A673 (cell line): ENCODE data around the gene PRKAG2.

Experiments used
- CTCF ChIP-seq: fragments of 300-800, 200-600 bp; sonication (generic); conservative IDR thresholded peaks from 2 replicates; pipeline ENCODE4 v1.5.1; 2017; ENCODE audit warnings: low read depth, mild to moderate bottlenecking, antibody characterized with exemption, low read length, moderate library complexity, mixed read lengths
- EZH2 ChIP-seq: fragments of 200-600 bp; sonication (generic); IDR thresholded peaks from 2 replicates; pipeline ENCODE4 v1.6.1; 2017; ENCODE audit warnings: borderline replicate concordance, low read depth, mild to moderate bottlenecking, mixed read lengths, antibody characterized with exemption, low read length; ENCODE audit not compliant: poor library complexity, severe bottlenecking

GRCh38 chr7:151813445-151813844 is 63.5 kb downstream of the PRKAG2 start:
- TF ChIP-seq CTCF = no peak
- no peak for TF ChIP-seq EZH2
